Sigmoid colon (tissue), 7 donors: Measurements from ENCODE around the gene GPS1. TPM values are rescaled to one million over a fixed set of nuclear protein-coding genes. Genes with fewer than 3 reads are reported as not detected.

ENCODE experiments used
- DNase-seq: peaks from one replicate; pipeline ENCODE4 v3.0.0-alpha.2; 2019
- H3K27ac ChIP-seq, 4 donors: fragments of 200-600 bp; sonication (generic); one replicate each; pipeline ENCODE4 v1.5.1; 2016 to 2019; ENCODE audit warnings: mild to moderate bottlenecking in 1 of 4
- H3K27me3 ChIP-seq, 3 donors: fragments of 200-600 bp; sonication (generic); one replicate each; pipeline ENCODE4 v1.5.1; 2019; ENCODE audit warnings: mild to moderate bottlenecking in 1 of 3
- H3K36me3 ChIP-seq, 4 donors: fragments of 200-600 bp; sonication (generic); one replicate each; pipeline ENCODE4 v1.5.1; 2016 to 2019
- H3K4me1 ChIP-seq, 4 donors: fragments of 200-600 bp; sonication (generic); one replicate each; pipeline ENCODE4 v1.5.1; 2017 to 2019
- H3K4me3 ChIP-seq, 4 donors: fragments of 200-600 bp; sonication (generic); one replicate each; pipeline ENCODE4 v1.5.1; 2017 to 2019; ENCODE audit warnings: mild to moderate bottlenecking in 2 of 4, moderate library complexity in 1 of 4
- H3K9me3 ChIP-seq, 4 donors: fragments of 200-600 bp in 3 of 4; sonication (generic) in 3 of 4; one replicate each; pipeline versions ENCODE4 v1.5.1 to v1.6.1; 2013 to 2019
- EP300 ChIP-seq, 4 donors: sonication (generic); formaldehyde crosslinking; IDR thresholded peaks; one replicate each; pipeline ENCODE4 v1.6.1; 2017; ENCODE audit warnings: antibody characterized with exemption in 4 of 4
- POLR2A ChIP-seq, 2 donors: fragments of 450-650 bp; IDR thresholded peaks; one replicate each; pipeline ENCODE4 v1.6.1; 2016; ENCODE audit warnings: antibody characterized with exemption in 2 of 2, mild to moderate bottlenecking in 2 of 2, moderate library complexity in 2 of 2
- POLR2AphosphoS5 ChIP-seq, 4 donors: sonication (generic); formaldehyde crosslinking; IDR thresholded peaks; one replicate each; pipeline ENCODE4 v1.6.1; 2017; ENCODE audit warnings: antibody characterized with exemption in 4 of 4
- WGBS, 2 donors: extraction: QIAGEN DNeasy Blood & Tissue Kit; methylation state at CpG; one replicate each; pipeline ENCODE4 v1.1.7; 2013; 5-methylcytosine and 5-hydroxymethylcytosine counted together
- intact Hi-C: fragments of 100-400 bp; cut with DNase I; formaldehyde crosslinking; loops from one replicate; pipeline ENCODE4 v1.15.1; 2023
- polyA plus RNA-seq, 3 donors: library from polyadenylated mRNA; stranded (reverse); fragments of 200-250 nt; gene quantifications; one replicate each; pipeline ENCODE4 v1.2.3, GENCODE V29; 2013
- total RNA-seq, 4 donors: library from RNA; depleted of rRNA; stranded (reverse); fragments of >200 nt; gene quantifications; one replicate each; pipeline ENCODE4 v1.1.0, GENCODE V29; 2016
- TF ChIP-seq, protein P1 (sequence below), 4 experiments: fragments of 450-650 bp in 3 of 4; fragments of 200-600 bp in 1 of 4; IDR thresholded peaks; one replicate each; pipeline ENCODE4 v1.5.1; 2016 to 2019; ENCODE audit warnings: antibody characterized with exemption in 4 of 4, mild to moderate bottlenecking in 3 of 4, moderate library complexity in 2 of 4
- donor health status: healthy with polysubstance abuse.
- donor health status: Bipolar disorder and iron deficiency.
- donor health status: healthy.

The GPS1 gene
- total and polyA plus RNA-seq, 7 donors: 64.6 to 83.6 (median 69.1) TPM

DNA sequence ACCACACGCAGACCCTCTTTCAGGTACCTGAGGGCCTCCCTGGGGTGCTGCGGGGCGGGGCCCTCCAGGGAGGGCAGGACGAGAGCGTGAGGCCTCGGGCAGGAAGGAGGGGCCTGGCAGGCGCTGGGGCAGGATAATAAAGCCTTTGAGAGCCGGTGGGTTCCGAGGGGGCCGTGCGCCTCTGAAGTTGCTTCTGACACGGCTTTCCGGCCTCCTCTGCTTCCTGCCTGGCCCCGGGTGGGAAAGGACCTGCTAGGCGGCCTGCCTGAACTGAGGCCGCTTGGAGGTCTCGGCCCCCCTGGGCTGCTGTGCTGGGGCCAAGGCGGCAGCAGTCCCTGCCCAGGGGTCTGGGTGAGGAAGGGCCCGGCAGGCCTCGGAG, 39.4 kb upstream of the GPS1 start:
- DNase-seq: no peak
- H3K9me3 ChIP-seq: no peaks in the 10 kb centered on the region
- intact Hi-C loops: no loop called here
- H3K4me1 ChIP-seq: peaks cover 3 to 35% (median 28%) of the 10 kb centered on the region in 4 donors
- TF ChIP-seq POLR2AphosphoS5 (IDR thresholded peaks at IDR 0.05): no peak
- TF ChIP-seq, protein P1, sequence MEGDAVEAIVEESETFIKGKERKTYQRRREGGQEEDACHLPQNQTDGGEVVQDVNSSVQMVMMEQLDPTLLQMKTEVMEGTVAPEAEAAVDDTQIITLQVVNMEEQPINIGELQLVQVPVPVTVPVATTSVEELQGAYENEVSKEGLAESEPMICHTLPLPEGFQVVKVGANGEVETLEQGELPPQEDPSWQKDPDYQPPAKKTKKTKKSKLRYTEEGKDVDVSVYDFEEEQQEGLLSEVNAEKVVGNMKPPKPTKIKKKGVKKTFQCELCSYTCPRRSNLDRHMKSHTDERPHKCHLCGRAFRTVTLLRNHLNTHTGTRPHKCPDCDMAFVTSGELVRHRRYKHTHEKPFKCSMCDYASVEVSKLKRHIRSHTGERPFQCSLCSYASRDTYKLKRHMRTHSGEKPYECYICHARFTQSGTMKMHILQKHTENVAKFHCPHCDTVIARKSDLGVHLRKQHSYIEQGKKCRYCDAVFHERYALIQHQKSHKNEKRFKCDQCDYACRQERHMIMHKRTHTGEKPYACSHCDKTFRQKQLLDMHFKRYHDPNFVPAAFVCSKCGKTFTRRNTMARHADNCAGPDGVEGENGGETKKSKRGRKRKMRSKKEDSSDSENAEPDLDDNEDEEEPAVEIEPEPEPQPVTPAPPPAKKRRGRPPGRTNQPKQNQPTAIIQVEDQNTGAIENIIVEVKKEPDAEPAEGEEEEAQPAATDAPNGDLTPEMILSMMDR (IDR thresholded peaks at IDR 0.05): no peak
- no peak for TF ChIP-seq POLR2A (IDR thresholded peaks at IDR 0.05)
- no peak for TF ChIP-seq EP300 (IDR thresholded peaks at IDR 0.05)
- WGBS, 2 donors: 79 to 83% methylated on average over 20 of the region's 20 CpGs
- H3K27ac ChIP-seq: peak overlapping the region in 3 of 4 donors; percentile 87 to 90 (median 89)
- H3K4me3 ChIP-seq: no peak overlapping the region
- peaks cover 0 to 7% (median 0%) of the 10 kb centered on the region in 4 donors for H3K36me3 ChIP-seq
- no peaks in the 10 kb centered on the region for H3K27me3 ChIP-seq

DNA sequence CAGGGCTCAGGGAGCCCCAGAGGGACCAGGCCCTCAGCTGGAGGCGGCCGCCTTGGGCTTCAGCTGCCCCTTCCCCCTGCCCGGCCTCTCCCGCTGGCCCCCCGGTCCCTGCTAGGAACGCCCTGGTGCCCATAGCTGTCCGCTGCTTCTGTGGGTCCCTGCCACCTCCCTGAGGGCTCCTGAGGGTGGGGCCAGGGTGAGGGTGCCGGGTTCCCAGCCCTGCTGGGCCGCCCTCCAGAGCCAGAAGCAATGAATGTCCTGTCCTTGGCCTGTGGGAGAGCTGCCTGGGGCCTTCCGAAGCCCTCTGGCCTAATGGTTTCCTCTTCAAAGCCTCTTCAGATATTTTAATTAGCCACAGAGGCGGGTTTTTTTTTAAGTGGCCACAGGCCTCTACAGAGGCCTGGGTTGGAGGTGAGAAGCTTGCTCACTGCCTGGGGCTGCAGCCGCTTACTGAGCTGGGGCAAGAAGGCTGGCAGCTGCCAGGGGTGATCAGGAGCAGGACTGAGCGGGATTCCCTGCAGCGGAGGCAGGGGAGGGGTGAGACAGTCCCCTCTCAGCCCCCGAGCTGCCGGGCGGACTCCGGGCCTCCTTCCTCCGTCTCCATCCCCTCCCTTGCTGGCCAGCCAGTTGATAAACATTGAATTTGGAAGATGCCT, 38.9 kb upstream of the GPS1 start:
- Histone ChIP-seq H3K36me3 (peaks cover 0 to 13% (median 0%) of the 10 kb centered on the region in 4 donors), H3K4me3 (peak overlapping the region in 1 of 4 donors; percentile 6)
- intact Hi-C loops: no loop called here

DNA sequence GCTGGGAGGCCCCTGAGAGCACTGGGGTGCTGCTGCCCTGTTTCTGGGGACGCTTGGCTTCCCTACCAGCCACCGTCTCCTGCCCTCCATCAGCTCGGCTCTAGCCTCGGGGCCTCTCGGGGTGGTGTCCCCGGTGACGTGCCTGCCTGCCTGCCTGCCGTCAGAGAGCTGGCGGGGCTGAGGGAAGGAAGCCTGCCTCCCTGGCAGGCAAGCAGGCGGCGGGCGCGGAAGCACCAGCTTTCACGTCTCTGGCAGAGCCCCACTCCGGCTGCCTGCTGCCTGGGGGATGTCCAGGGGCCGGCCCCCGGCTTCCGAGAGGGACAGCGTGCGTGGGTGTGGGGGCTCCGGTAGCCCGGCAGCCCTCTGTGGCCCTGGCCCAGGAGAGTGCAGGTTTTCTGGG, 38.4 kb upstream of the GPS1 start:
- Histone ChIP-seq H3K27ac (peak overlapping the region in 3 of 4 donors; percentile 87 to 90 (median 89)), H3K36me3 (peaks cover 0 to 18% (median 0%) of the 10 kb centered on the region in 4 donors)

More for the DNA sequence above, 38.9 kb upstream of the GPS1 start:
- H3K27ac ChIP-seq: peak overlapping the region in 3 of 4 donors; percentile 87 to 90 (median 89)
- DNase-seq: no peak
- 84 to 92% methylated on average over 19 of the region's 19 CpGs for WGBS, 2 donors
- H3K9me3 ChIP-seq: no peaks in the 10 kb centered on the region
- no peak for TF ChIP-seq EP300 (IDR thresholded peaks at IDR 0.05)
- TF ChIP-seq, protein P1 (IDR thresholded peaks at IDR 0.05): no peak
- TF ChIP-seq POLR2AphosphoS5 (IDR thresholded peaks at IDR 0.05): no peak
- no peak for TF ChIP-seq POLR2A (IDR thresholded peaks at IDR 0.05)
- H3K4me1 ChIP-seq: peaks cover 3 to 29% (median 25%) of the 10 kb centered on the region in 4 donors
- no peaks in the 10 kb centered on the region for H3K27me3 ChIP-seq

DNA sequence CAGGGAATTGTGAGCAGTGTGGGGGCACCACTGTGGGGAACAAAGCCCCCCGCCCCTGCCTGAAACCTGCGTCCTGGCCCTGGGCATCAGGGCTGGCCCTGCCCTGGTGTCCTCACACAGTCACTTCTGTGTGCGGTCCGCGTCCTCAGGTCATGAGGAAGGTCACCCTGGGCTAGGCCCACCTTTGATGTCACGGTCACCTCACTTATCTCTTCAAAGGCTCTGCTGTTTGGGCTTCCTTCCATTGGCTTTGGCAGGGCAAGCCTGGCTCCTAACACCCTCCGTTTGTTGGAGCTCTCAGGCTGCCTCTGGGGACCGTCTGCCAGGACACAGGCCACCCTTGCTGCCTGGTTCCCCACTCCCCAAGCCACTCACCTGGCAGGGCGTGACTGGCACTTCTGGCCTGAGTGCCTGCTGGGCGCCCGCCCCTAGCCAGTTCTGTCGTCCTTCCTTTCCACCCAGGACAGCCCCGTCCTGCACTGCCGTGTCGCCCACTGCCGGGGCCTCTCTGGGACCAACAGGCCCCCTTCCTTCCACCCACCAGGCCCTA, 37.9 kb upstream of the GPS1 start:
- 87 to 94% methylated on average over 16 of the region's 16 CpGs for WGBS, 2 donors
- no peaks in the 10 kb centered on the region for H3K27me3 ChIP-seq
- intact Hi-C loops: no loop called here
- peak overlapping the region in 3 of 4 donors; percentile 87 to 90 (median 89) for H3K27ac ChIP-seq
- TF ChIP-seq EP300 (IDR thresholded peaks at IDR 0.05) (no peak), POLR2AphosphoS5 (IDR thresholded peaks at IDR 0.05) (no peak), POLR2A (IDR thresholded peaks at IDR 0.05) (no peak)
- TF ChIP-seq, protein P1 (IDR thresholded peaks at IDR 0.05): no peak
- H3K9me3 ChIP-seq: no peaks in the 10 kb centered on the region
- H3K4me3 ChIP-seq: peak overlapping the region in 1 of 4 donors; percentile 6
- DNase-seq: no peak
- H3K36me3 ChIP-seq: peaks cover 0 to 23% (median 0%) of the 10 kb centered on the region in 4 donors
- H3K4me1 ChIP-seq: peaks cover 3 to 28% (median 24%) of the 10 kb centered on the region in 4 donors

More for the DNA sequence above, 38.4 kb upstream of the GPS1 start:
- Histone ChIP-seq H3K4me3 (peak overlapping the region in 1 of 4 donors; percentile 6), H3K9me3 (no peaks in the 10 kb centered on the region), H3K27me3 (no peaks in the 10 kb centered on the region), H3K4me1 (peaks cover 3 to 28% (median 24%) of the 10 kb centered on the region in 4 donors)
- 69 to 84% methylated on average over 22 of the region's 22 CpGs for WGBS, 2 donors
- intact Hi-C loops: no loop called here
- peak; percentile 19 to 57 (median 51) for TF ChIP-seq POLR2AphosphoS5 (IDR thresholded peaks at IDR 0.05)
- TF ChIP-seq, protein P1 (IDR thresholded peaks at IDR 0.05): no peak
- DNase-seq: peak; percentile 91
